ENCODE data around the gene TMEM269.

TMEM269 gene

GRCh38 chr1:42838482-42839190 lies 53.8 kb downstream of the TMEM269 start:
- Histone ChIP-seq H3K27ac (replicated peaks; ENCODE audit: low read length) (no peak overlapping the region), H3K4me2 (ENCODE audit: insufficient read depth, low read length, poor library complexity, severe bottlenecking) (no peak overlapping the region), H3K4me3 (ENCODE audit: low read length in 2 of 2) (no peak overlapping the region), H4K8ac (ENCODE audit: low read depth, low read length) (no peak overlapping the region), H3K9me3 (replicated peaks in 1 of 2; ENCODE audit: control insufficient read depth in 2 of 2, insufficient read depth in 1 of 2, low read depth in 1 of 2, low read length in 2 of 2) (no peaks in the 10 kb centered on the region), H3K9ac (ENCODE audit: low read depth, low read length, poor library complexity) (no peak overlapping the region), H2AK5ac (ENCODE audit: low read depth, low read length) (no peak overlapping the region), H3K36me3 (replicated peaks in 1 of 2; ENCODE audit: control insufficient read depth in 2 of 2, insufficient read depth in 2 of 2, low read length in 2 of 2) (peaks cover 0 to 4% of the 10 kb centered on the region in 2 donors), H3K4me1 (ENCODE audit: control insufficient read depth in 2 of 2, insufficient read depth in 1 of 2, low read depth in 1 of 2, low read length in 2 of 2) (no peaks in the 10 kb centered on the region), H2BK12ac (ENCODE audit: low read length) (no peak overlapping the region), H3K14ac (ENCODE audit: low read length) (no peak overlapping the region), H2BK15ac (ENCODE audit: low read length) (no peak overlapping the region), H3K79me1 (ENCODE audit: low read depth, low read length) (no peaks in the 10 kb centered on the region), H3K18ac (ENCODE audit: low read length) (no peak overlapping the region), H2BK120ac (ENCODE audit: low read depth, low read length) (no peak overlapping the region), H2BK5ac (ENCODE audit: low read length) (no peak overlapping the region), H4K91ac (ENCODE audit: low read depth, low read length, poor library complexity) (no peak overlapping the region), H3K4ac (ENCODE audit: low read length) (no peak overlapping the region), H3K27me3 (ENCODE audit: control insufficient read depth in 3 of 3, insufficient read depth in 3 of 3, low read depth in 1 of 3, low read length in 3 of 3) (no peaks in the 10 kb centered on the region), H2AFZ (ENCODE audit: low read length) (no peak overlapping the region), H3K23ac (ENCODE audit: low read depth, low read length, poor library complexity) (no peak overlapping the region)
- no CpG with 5 or more reads among the region's 7 CpGs for WGBS, 2 donors (ENCODE audit: extremely low coverage in 2 of 2, insufficient read length in 2 of 2, insufficient replicate concordance in 1 of 2)
- DNase-seq (ENCODE audit: low spot score) = no peak

- Histone ChIP-seq H3K4me3 (ENCODE audit: low read length in 2 of 2) (no peak overlapping the region), H4K91ac (ENCODE audit: low read depth, low read length, poor library complexity) (no peak overlapping the region), H2BK120ac (ENCODE audit: low read depth, low read length) (no peak overlapping the region), H4K8ac (ENCODE audit: low read depth, low read length) (no peak overlapping the region), H2BK12ac (ENCODE audit: low read length) (no peak overlapping the region), H3K36me3 (replicated peaks in 1 of 2; ENCODE audit: control insufficient read depth in 2 of 2, insufficient read depth in 2 of 2, low read length in 2 of 2) (peaks cover 0 to 4% of the 10 kb centered on the region in 2 donors), H3K23ac (ENCODE audit: low read depth, low read length, poor library complexity) (no peak overlapping the region), H3K27ac (replicated peaks; ENCODE audit: low read length) (no peak overlapping the region), H3K4me2 (ENCODE audit: insufficient read depth, low read length, poor library complexity, severe bottlenecking) (no peak overlapping the region), H2AFZ (ENCODE audit: low read length) (no peak overlapping the region), H3K18ac (ENCODE audit: low read length) (no peak overlapping the region), H3K9me3 (replicated peaks in 1 of 2; ENCODE audit: control insufficient read depth in 2 of 2, insufficient read depth in 1 of 2, low read depth in 1 of 2, low read length in 2 of 2) (no peaks in the 10 kb centered on the region), H2BK5ac (ENCODE audit: low read length) (no peak overlapping the region), H3K27me3 (ENCODE audit: control insufficient read depth in 3 of 3, insufficient read depth in 3 of 3, low read depth in 1 of 3, low read length in 3 of 3) (no peaks in the 10 kb centered on the region), H3K9ac (ENCODE audit: low read depth, low read length, poor library complexity) (no peak overlapping the region), H3K79me1 (ENCODE audit: low read depth, low read length) (no peaks in the 10 kb centered on the region), H2BK15ac (ENCODE audit: low read length) (no peak overlapping the region), H3K14ac (ENCODE audit: low read length) (no peak overlapping the region), H2AK5ac (ENCODE audit: low read depth, low read length) (no peak overlapping the region), H3K4me1 (ENCODE audit: control insufficient read depth in 2 of 2, insufficient read depth in 1 of 2, low read depth in 1 of 2, low read length in 2 of 2) (no peaks in the 10 kb centered on the region), H3K4ac (ENCODE audit: low read length) (no peak overlapping the region)
- no peak for DNase-seq (ENCODE audit: low spot score)
- no CpG with 5 or more reads among the region's 3 CpGs for WGBS, 2 donors (ENCODE audit: extremely low coverage in 2 of 2, insufficient read length in 2 of 2, insufficient replicate concordance in 1 of 2)
Measured at GRCh38 chr1:42841010-42841409, 56.2 kb downstream of the TMEM269 start.

- Histone ChIP-seq H2AFZ (ENCODE audit: low read length) (no peak overlapping the region), H3K18ac (ENCODE audit: low read length) (no peak overlapping the region), H3K4me2 (ENCODE audit: insufficient read depth, low read length, poor library complexity, severe bottlenecking) (no peak overlapping the region), H3K4me1 (ENCODE audit: control insufficient read depth in 2 of 2, insufficient read depth in 1 of 2, low read depth in 1 of 2, low read length in 2 of 2) (no peaks in the 10 kb centered on the region), H3K9ac (ENCODE audit: low read depth, low read length, poor library complexity) (no peak overlapping the region), H4K8ac (ENCODE audit: low read depth, low read length) (no peak overlapping the region), H2AK5ac (ENCODE audit: low read depth, low read length) (no peak overlapping the region), H3K79me1 (ENCODE audit: low read depth, low read length) (no peaks in the 10 kb centered on the region), H3K4ac (ENCODE audit: low read length) (no peak overlapping the region), H3K36me3 (replicated peaks in 1 of 2; ENCODE audit: control insufficient read depth in 2 of 2, insufficient read depth in 2 of 2, low read length in 2 of 2) (peaks cover 0 to 4% of the 10 kb centered on the region in 2 donors), H4K91ac (ENCODE audit: low read depth, low read length, poor library complexity) (no peak overlapping the region), H2BK120ac (ENCODE audit: low read depth, low read length) (no peak overlapping the region), H3K14ac (ENCODE audit: low read length) (no peak overlapping the region), H3K4me3 (ENCODE audit: low read length in 2 of 2) (no peak overlapping the region), H3K27ac (replicated peaks; ENCODE audit: low read length) (no peak overlapping the region), H3K9me3 (replicated peaks in 1 of 2; ENCODE audit: control insufficient read depth in 2 of 2, insufficient read depth in 1 of 2, low read depth in 1 of 2, low read length in 2 of 2) (no peaks in the 10 kb centered on the region), H2BK5ac (ENCODE audit: low read length) (no peak overlapping the region), H3K23ac (ENCODE audit: low read depth, low read length, poor library complexity) (no peak overlapping the region), H2BK15ac (ENCODE audit: low read length) (no peak overlapping the region), H2BK12ac (ENCODE audit: low read length) (no peak overlapping the region), H3K27me3 (ENCODE audit: control insufficient read depth in 3 of 3, insufficient read depth in 3 of 3, low read depth in 1 of 3, low read length in 3 of 3) (no peaks in the 10 kb centered on the region)
- DNase-seq (ENCODE audit: low spot score) = no peak
- WGBS, 2 donors (ENCODE audit: extremely low coverage in 2 of 2, insufficient read length in 2 of 2, insufficient replicate concordance in 1 of 2) = no CpG with 5 or more reads among the region's 2 CpGs
Measured at GRCh38 chr1:42841440-42842147, 56.8 kb downstream of the TMEM269 start.

GRCh38 chr1:42844592-42845140 lies 59.9 kb downstream of the TMEM269 start:
- H3K4me2 ChIP-seq (ENCODE audit: insufficient read depth, low read length, poor library complexity, severe bottlenecking) = no peak overlapping the region
- no peak overlapping the region for H4K8ac ChIP-seq (ENCODE audit: low read depth, low read length)
- H3K9ac ChIP-seq (ENCODE audit: low read depth, low read length, poor library complexity) = no peak overlapping the region
- no peak overlapping the region for H2AFZ ChIP-seq (ENCODE audit: low read length)
- H3K9me3 ChIP-seq (replicated peaks in 1 of 2; ENCODE audit: control insufficient read depth in 2 of 2, insufficient read depth in 1 of 2, low read depth in 1 of 2, low read length in 2 of 2) = peaks cover under 1% of the 10 kb centered on the region in 2 donors
- H2BK120ac ChIP-seq (ENCODE audit: low read depth, low read length) = no peak overlapping the region
- no peak overlapping the region for H2BK12ac ChIP-seq (ENCODE audit: low read length)
- DNase-seq (ENCODE audit: low spot score) = no peak
- H2BK15ac ChIP-seq (ENCODE audit: low read length) = no peak overlapping the region
- WGBS, 2 donors (ENCODE audit: extremely low coverage in 2 of 2, insufficient read length in 2 of 2, insufficient replicate concordance in 1 of 2) = no CpG with 5 or more reads among the region's 4 CpGs
- no peak overlapping the region for H2BK5ac ChIP-seq (ENCODE audit: low read length)
- no peaks in the 10 kb centered on the region for H3K27me3 ChIP-seq (ENCODE audit: control insufficient read depth in 3 of 3, insufficient read depth in 3 of 3, low read depth in 1 of 3, low read length in 3 of 3)
- peaks cover 7 to 10% of the 10 kb centered on the region in 2 donors for H3K4me1 ChIP-seq (ENCODE audit: control insufficient read depth in 2 of 2, insufficient read depth in 1 of 2, low read depth in 1 of 2, low read length in 2 of 2)
- peaks cover 6% of the 10 kb centered on the region for H3K79me1 ChIP-seq (ENCODE audit: low read depth, low read length)
- no peak overlapping the region for H3K4ac ChIP-seq (ENCODE audit: low read length)
- no peak overlapping the region for H3K23ac ChIP-seq (ENCODE audit: low read depth, low read length, poor library complexity)
- H4K91ac ChIP-seq (ENCODE audit: low read depth, low read length, poor library complexity) = no peak overlapping the region
- no peak overlapping the region for H3K4me3 ChIP-seq (ENCODE audit: low read length in 2 of 2)
- H3K36me3 ChIP-seq (replicated peaks in 1 of 2; ENCODE audit: control insufficient read depth in 2 of 2, insufficient read depth in 2 of 2, low read length in 2 of 2) = peaks cover 2 to 19% of the 10 kb centered on the region in 2 donors
- H3K18ac ChIP-seq (ENCODE audit: low read length) = no peak overlapping the region
- no peak overlapping the region for H3K27ac ChIP-seq (replicated peaks; ENCODE audit: low read length)
- no peak overlapping the region for H2AK5ac ChIP-seq (ENCODE audit: low read depth, low read length)
- H3K14ac ChIP-seq (ENCODE audit: low read length) = no peak overlapping the region
